CD4-positive, alpha-beta T cell treated with Interleukin-17A for 4 hours (primary cell): ENCODE results near the gene MB.

Experiments used
- DNase-seq: peaks from one replicate; pipeline ENCODE4 v3.0.0-alpha.2; 2020; ENCODE audit warnings: mixed read lengths

The MB gene

GRCh38 chr22:35614404-35614803 lies 2.7 kb downstream of the MB start:
- no peak for DNase-seq

GRCh38 chr22:35612903-35613302 lies 4.2 kb downstream of the MB start:
- DNase-seq = no peak

- DNase-seq = no peak
Measured at GRCh38 chr22:35611891-35612576, 5.1 kb downstream of the MB start.

- DNase-seq = no peak
Measured at GRCh38 chr22:35611200-35611890, 5.8 kb downstream of the MB start.

GRCh38 chr22:35610741-35611140 lies 6.4 kb downstream of the MB start:
- DNase-seq = no peak

- DNase-seq = no peak
Measured at GRCh38 chr22:35609761-35610160, 7.4 kb downstream of the MB start.

GRCh38 chr22:35609261-35609660 lies 7.9 kb downstream of the MB start:
- no peak for DNase-seq

GRCh38 chr22:35608088-35608487 lies 9.0 kb downstream of the MB start:
- no peak for DNase-seq

GRCh38 chr22:35606916-35607315 lies 10.2 kb downstream of the MB start:
- no peak for DNase-seq

- no peak for DNase-seq
Measured at GRCh38 chr22:35605851-35606481, 11.2 kb downstream of the MB start.

GRCh38 chr22:35605369-35605680 lies 11.8 kb downstream of the MB start:
- DNase-seq = no peak

- DNase-seq = no peak
Measured at GRCh38 chr22:35604621-35605368, 12.3 kb downstream of the MB start.

GRCh38 chr22:35601743-35602615 lies 15.2 kb downstream of the MB start:
- no peak for DNase-seq

- DNase-seq = no peak
Measured at GRCh38 chr22:35601013-35601580, 16.0 kb downstream of the MB start.

GRCh38 chr22:35600476-35600875 lies 16.7 kb downstream of the MB start:
- no peak for DNase-seq

GRCh38 chr22:35599364-35599763 lies 17.8 kb downstream of the MB start:
- DNase-seq = no peak

- no peak for DNase-seq
Measured at GRCh38 chr22:35598396-35598710, 18.8 kb downstream of the MB start.

GRCh38 chr22:35597692-35598395 lies 19.3 kb downstream of the MB start:
- DNase-seq = no peak

- DNase-seq = no peak
Measured at GRCh38 chr22:35596821-35597220, 20.3 kb downstream of the MB start.

- no peak for DNase-seq
Measured at GRCh38 chr22:35594686-35595085, 22.4 kb downstream of the MB start.

- DNase-seq = no peak
Measured at GRCh38 chr22:35593891-35594470, 23.1 kb downstream of the MB start.
